Endothelial cell of umbilical vein (primary cell): ENCODE data around the gene ARHGAP45. TPM values are rescaled to one million over a fixed set of nuclear protein-coding genes. Genes with fewer than 3 reads are reported as not detected.

Experiments used
- BruUV-seq: library from RNA; stranded (reverse); fragments of 400-500 nt; replicated peaks from 2 replicates; lab custom pipeline; 2021; lab: Mats Ljungman, UMichigan
- CTCF ChIA-PET: fragments of 300-600, 350-600 bp; sonication (Branson Sonifier 250); formaldehyde crosslinking; loops from one replicate; lab custom pipeline; 2021; ENCODE audit warnings: antibody characterized with exemption, inconsistent platforms; lab: Charles Lee
- POLR2A ChIA-PET: fragments of 300-600, 350-600 bp; sonication (Branson Sonifier 250); formaldehyde crosslinking; loops from one replicate; lab custom pipeline; 2021; ENCODE audit warnings: antibody characterized with exemption, inconsistent platforms; lab: Charles Lee
- DNase-seq: peaks from one replicate; pipeline ENCODE4 v3.0.0-alpha.2; 2011; ENCODE audit warnings: low read depth, low spot score
- FAIRE-seq: peaks from 2 replicates; lab custom pipeline; 2011; peaks lifted over from hg19 to GRCh38; lab: Jason Lieb, UNC
- H2AFZ ChIP-seq: 2 replicates; pipeline ENCODE4 v1.6.0; 2012; ENCODE audit warnings: low read depth, low read length, control low read depth, inconsistent platforms
- H3K27ac ChIP-seq: 2 replicates; pipeline ENCODE4 v1.5.1; 2011; ENCODE audit warnings: low read depth, mild to moderate bottlenecking, control low read depth, low read length, moderate library complexity; ENCODE audit not compliant: insufficient read depth
- H3K27me3 ChIP-seq, 2 experiments: 2 replicates each; pipeline versions ENCODE4 v1.6.0 to v1.6.1; 2011; ENCODE audit warnings: low read length in 2 of 2, mixed read lengths in 1 of 2; ENCODE audit not compliant: control insufficient read depth in 2 of 2, insufficient read depth in 2 of 2
- H3K36me3 ChIP-seq, 2 experiments: 2 replicates in 1 of 2; 3 replicates in 1 of 2; pipeline ENCODE4 v1.5.1; 2011; ENCODE audit warnings: low read length in 2 of 2, mild to moderate bottlenecking in 1 of 2, moderate library complexity in 1 of 2; ENCODE audit not compliant: control insufficient read depth in 2 of 2, insufficient read depth in 2 of 2; ENCODE audit errors: extremely low read depth in 1 of 2
- H3K4me1 ChIP-seq: 3 replicates; pipeline ENCODE4 v1.5.1; 2011; ENCODE audit warnings: mild to moderate bottlenecking, low read length; ENCODE audit not compliant: control insufficient read depth, insufficient read depth; ENCODE audit errors: extremely low read depth
- H3K4me2 ChIP-seq: 2 replicates; pipeline ENCODE4 v1.6.1; 2011; ENCODE audit warnings: low read length, control low read depth, mixed read lengths; ENCODE audit not compliant: insufficient read depth
- H3K4me3 ChIP-seq, 3 experiments: fragments of 200-600 bp in 1 of 3; sonication (generic), shearing (Covaris generic) in 1 of 3; replicated peaks in 1 of 3; 2 replicates each; pipeline ENCODE4 v1.5.1; 2011 to 2016; ENCODE audit warnings: control low read depth in 3 of 3, low read length in 3 of 3, mild to moderate bottlenecking in 2 of 3, inconsistent platforms in 1 of 3, low read depth in 1 of 3, moderate library complexity in 1 of 3; ENCODE audit not compliant: insufficient read depth in 1 of 3
- H3K79me2 ChIP-seq: 2 replicates; pipeline ENCODE4 v1.6.0; 2012; ENCODE audit warnings: low read length, inconsistent platforms; ENCODE audit not compliant: control insufficient read depth, insufficient read depth
- H3K9ac ChIP-seq: replicated peaks from 2 replicates; pipeline ENCODE3; 2011; ENCODE audit warnings: low read length, control low read depth; ENCODE audit not compliant: insufficient read depth; ENCODE audit errors: extremely low read depth
- H3K9me1 ChIP-seq: replicated peaks from 3 replicates; pipeline ENCODE4 v1.6.0; 2011; ENCODE audit warnings: mild to moderate bottlenecking, low read length; ENCODE audit not compliant: control insufficient read depth, insufficient read depth; ENCODE audit errors: extremely low read depth
- H3K9me3 ChIP-seq: replicated peaks from 2 replicates; pipeline ENCODE4 v1.5.1; 2012; ENCODE audit warnings: low read length, inconsistent platforms; ENCODE audit not compliant: control insufficient read depth, insufficient read depth
- H4K20me1 ChIP-seq: replicated peaks from 2 replicates; pipeline ENCODE3; 2011; ENCODE audit warnings: mild to moderate bottlenecking, low read length; ENCODE audit not compliant: control insufficient read depth, insufficient read depth; ENCODE audit errors: extremely low read depth
- EZH2 ChIP-seq: IDR thresholded peaks from 2 replicates; pipeline ENCODE4 v1.6.1; 2012; ENCODE audit warnings: borderline replicate concordance, low read depth, mild to moderate bottlenecking, moderate library complexity, low read length, inconsistent platforms; ENCODE audit not compliant: severe bottlenecking
- FOS ChIP-seq: IDR thresholded peaks from 2 replicates; pipeline ENCODE4 v1.6.1; 2011; ENCODE audit warnings: mild to moderate bottlenecking, low read length, moderate library complexity, borderline replicate concordance; ENCODE audit not compliant: insufficient read depth
- MAX ChIP-seq: IDR thresholded peaks from 2 replicates; pipeline ENCODE4 v1.6.1; 2011; ENCODE audit not compliant: insufficient read depth, insufficient read length
- POLR2A ChIP-seq: IDR thresholded peaks from 2 replicates; pipeline ENCODE4 v1.6.1; 2012; ENCODE audit warnings: low read depth, mild to moderate bottlenecking, control low read depth, low read length
- POLR2AphosphoS5 ChIP-seq: IDR thresholded peaks from 2 replicates; pipeline ENCODE4 v1.6.1; 2012; ENCODE audit warnings: low read depth, mild to moderate bottlenecking, control low read depth, low read length, moderate library complexity; ENCODE audit not compliant: insufficient read depth
- dilution Hi-C: fragments of 300-500 bp; cut with MboI; formaldehyde crosslinking; loops from one replicate; pipeline ENCODE4 v1.15.0; 2019; ENCODE audit warnings: low sequenced_read_pairs; ENCODE audit not compliant: extremely low pct_ligation_motif_present
- intact Hi-C: fragments of 100-400 bp; cut with micrococcal nuclease; formaldehyde crosslinking; loops from one replicate; pipeline ENCODE4 v1.10.0; 2022
- polyA plus RNA-seq, 4 experiments: library from polyadenylated mRNA; depleted of rRNA in 3 of 4; stranded (reverse) in 3 of 4; unstranded in 1 of 4; fragments of >200 nt; gene quantifications; 2 replicates each; pipeline versions ENCODE4 v1.2.1 to v1.2.3, GENCODE V29; 2011 to 2012; ENCODE audit warnings: missing spikeins in 1 of 4
- total RNA-seq: library from RNA; stranded (reverse); gene quantifications from 2 replicates; pipeline ENCODE4 v1.2.3, GENCODE V29; 2021
- TF ChIP-seq, protein P1 (sequence below), 2 donors: IDR thresholded peaks; 1 replicate in 1 of 2; 2 replicates in 1 of 2; pipeline ENCODE4 v1.5.1; 2011; ENCODE audit warnings: low read length in 2 of 2, mild to moderate bottlenecking in 2 of 2, moderate library complexity in 2 of 2, control low read depth in 1 of 2, inconsistent platforms in 1 of 2, low read depth in 1 of 2; ENCODE audit not compliant: insufficient read depth in 1 of 2; ENCODE audit errors: extremely low read depth in 1 of 2

The ARHGAP45 gene
- total and polyA plus RNA-seq, 2 donors (not counting 3 experiments of a cell fraction or from before 2014, with no cell fraction given): 7.5 to 10.4 TPM

- no peaks in the 10 kb centered on the region for H4K20me1 ChIP-seq
- no peak overlapping the region for H3K27ac ChIP-seq
- no peaks in the 10 kb centered on the region for H3K9me1 ChIP-seq
- FAIRE-seq (no peak), DNase-seq (no peak)
- H3K27me3 ChIP-seq: no peaks in the 10 kb centered on the region
- ChIA-PET POLR2A (no interaction called here), CTCF (interaction anchor here (1.4 kb wide), 1 partner anchor 22 kb away, joined by 3 read pairs; no protein-coding TSS in a partner anchor)
- H3K9ac ChIP-seq: no peak overlapping the region
- no peaks in the 10 kb centered on the region for H3K36me3 ChIP-seq
- no peak overlapping the region for H3K4me2 ChIP-seq
- peaks cover 19% of the 10 kb centered on the region for H3K4me1 ChIP-seq
- dilution Hi-C loops (no loop called here), intact Hi-C loops (no loop called here)
- no peak overlapping the region for H3K4me3 ChIP-seq
- TF ChIP-seq EZH2: no peak
- TF ChIP-seq, protein P1, sequence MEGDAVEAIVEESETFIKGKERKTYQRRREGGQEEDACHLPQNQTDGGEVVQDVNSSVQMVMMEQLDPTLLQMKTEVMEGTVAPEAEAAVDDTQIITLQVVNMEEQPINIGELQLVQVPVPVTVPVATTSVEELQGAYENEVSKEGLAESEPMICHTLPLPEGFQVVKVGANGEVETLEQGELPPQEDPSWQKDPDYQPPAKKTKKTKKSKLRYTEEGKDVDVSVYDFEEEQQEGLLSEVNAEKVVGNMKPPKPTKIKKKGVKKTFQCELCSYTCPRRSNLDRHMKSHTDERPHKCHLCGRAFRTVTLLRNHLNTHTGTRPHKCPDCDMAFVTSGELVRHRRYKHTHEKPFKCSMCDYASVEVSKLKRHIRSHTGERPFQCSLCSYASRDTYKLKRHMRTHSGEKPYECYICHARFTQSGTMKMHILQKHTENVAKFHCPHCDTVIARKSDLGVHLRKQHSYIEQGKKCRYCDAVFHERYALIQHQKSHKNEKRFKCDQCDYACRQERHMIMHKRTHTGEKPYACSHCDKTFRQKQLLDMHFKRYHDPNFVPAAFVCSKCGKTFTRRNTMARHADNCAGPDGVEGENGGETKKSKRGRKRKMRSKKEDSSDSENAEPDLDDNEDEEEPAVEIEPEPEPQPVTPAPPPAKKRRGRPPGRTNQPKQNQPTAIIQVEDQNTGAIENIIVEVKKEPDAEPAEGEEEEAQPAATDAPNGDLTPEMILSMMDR (IDR thresholded peaks at IDR 0.05; ENCODE audit: extremely low read depth in 1 of 2, insufficient read depth in 1 of 2, low read depth in 1 of 2, low read length in 2 of 2): no peak
- H3K79me2 ChIP-seq: peaks cover 21% of the 10 kb centered on the region
- BruUV-seq: no TSS peak
- no peak overlapping the region for H2AFZ ChIP-seq
- no peaks in the 10 kb centered on the region for H3K9me3 ChIP-seq
Observed at GRCh38 chr19:1135454-1135853, 68.5 kb downstream of the ARHGAP45 start.

GRCh38 chr19:1136201-1136600, 69.2 kb downstream of the ARHGAP45 start:
- Histone ChIP-seq H3K9ac (no peak overlapping the region), H3K9me3 (no peaks in the 10 kb centered on the region), H3K4me2 (no peak overlapping the region), H3K27me3 (no peaks in the 10 kb centered on the region), H3K36me3 (no peaks in the 10 kb centered on the region), H3K4me3 (no peak overlapping the region), H3K4me1 (peaks cover 11% of the 10 kb centered on the region), H3K79me2 (peaks cover 14% of the 10 kb centered on the region), H2AFZ (no peak overlapping the region), H4K20me1 (no peaks in the 10 kb centered on the region), H3K27ac (no peak overlapping the region), H3K9me1 (no peaks in the 10 kb centered on the region)
- intact Hi-C loops (no loop called here), dilution Hi-C loops (no loop called here)
- DNase-seq: no peak
- FAIRE-seq: no peak
- ChIA-PET CTCF (no interaction called here), POLR2A (no interaction called here)
- no TSS peak for BruUV-seq
- TF ChIP-seq FOS (no peak), EZH2 (no peak), POLR2A (no peak), POLR2AphosphoS5 (no peak), MAX (no peak)
- TF ChIP-seq, protein P1 (IDR thresholded peaks at IDR 0.05; ENCODE audit: extremely low read depth in 1 of 2, insufficient read depth in 1 of 2, low read depth in 1 of 2, low read length in 2 of 2): no peak
